Right atrium auricular region (tissue), 2 donors: ENCODE results near the gene REV3L. TPM values are rescaled to one million over a fixed set of nuclear protein-coding genes. Genes with fewer than 3 reads are reported as not detected.

Source experiments
- DNase-seq: peaks from one replicate; pipeline ENCODE4 v3.0.0-alpha.2; 2019; ENCODE audit warnings: low spot score
- H3K27ac ChIP-seq, 2 donors: fragments of 200-600 bp; sonication (generic); 1 replicate in 1 of 2; 2 replicates in 1 of 2; pipeline ENCODE4 v1.5.1; 2016 to 2019
- H3K27me3 ChIP-seq, 2 donors: fragments of 200-600 bp; sonication (generic); one replicate each; pipeline versions ENCODE4 v1.5.1 to v1.6.0; 2017 to 2019
- H3K36me3 ChIP-seq: fragments of 200-600 bp; sonication (generic); one replicate; pipeline ENCODE4 v1.5.1; 2016
- H3K4me1 ChIP-seq, 2 donors: fragments of 200-600 bp; sonication (generic); one replicate each; pipeline versions ENCODE4 v1.5.1 to v1.6.0; 2017 to 2019
- H3K4me3 ChIP-seq, 2 donors: fragments of 200-600 bp; sonication (generic); 1 replicate in 1 of 2; 2 replicates in 1 of 2; pipeline ENCODE4 v1.5.1; 2017 to 2019; ENCODE audit warnings: mild to moderate bottlenecking in 1 of 2, moderate library complexity in 1 of 2
- H3K9me3 ChIP-seq, 2 donors: fragments of 200-600 bp; sonication (generic); one replicate each; pipeline ENCODE4 v1.5.1; 2019
- CTCF ChIP-seq, 2 donors: fragments of 200-600 bp; sonication (generic); IDR thresholded peaks; one replicate each; pipeline ENCODE4 v1.5.1; 2019; ENCODE audit warnings: antibody characterized with exemption in 2 of 2
- total RNA-seq, 2 donors: library from RNA; depleted of rRNA; stranded (reverse); fragments of >200 nt; gene quantifications; one replicate each; pipeline ENCODE4 v1.1.0, GENCODE V29; 2016

Gene REV3L
- total RNA-seq, 2 donors from 2014 or later, result 14.5 to 34.2 TPM

GRCh38 chr6:111250791-111251354 lies 232.1 kb downstream of the REV3L start:
- Histone ChIP-seq H3K36me3 (no peaks in the 10 kb centered on the region), H3K4me1 (no peaks in the 10 kb centered on the region), H3K27ac (peak overlapping the region in 1 of 2 donors; percentile 6), H3K4me3 (no peak overlapping the region), H3K27me3 (no peaks in the 10 kb centered on the region), H3K9me3 (no peaks in the 10 kb centered on the region)
- TF ChIP-seq CTCF (IDR thresholded peaks at IDR 0.05), result no peak
- no peak for DNase-seq

Other genes starting within 250 kb of the REV3L start
- gene TRAF3IP2, start 122.7 kb upstream of the REV3L start, total RNA-seq, result 10 to 100 TPM; 12.1 to 25.2 TPM